NCI-H1694 (cell line): ENCODE data around the gene TRIM40.
"Not testable (repeated sequence)": the region's sequence is repeated elsewhere in the genome, so short reads cannot be mapped to it uniquely, and the experiment has no call there.

Source experiments
- DNase-seq: peaks from one replicate; lab custom pipeline; 2025; lab: John Stamatoyannopoulos, UW

The TRIM40 gene

DNA sequence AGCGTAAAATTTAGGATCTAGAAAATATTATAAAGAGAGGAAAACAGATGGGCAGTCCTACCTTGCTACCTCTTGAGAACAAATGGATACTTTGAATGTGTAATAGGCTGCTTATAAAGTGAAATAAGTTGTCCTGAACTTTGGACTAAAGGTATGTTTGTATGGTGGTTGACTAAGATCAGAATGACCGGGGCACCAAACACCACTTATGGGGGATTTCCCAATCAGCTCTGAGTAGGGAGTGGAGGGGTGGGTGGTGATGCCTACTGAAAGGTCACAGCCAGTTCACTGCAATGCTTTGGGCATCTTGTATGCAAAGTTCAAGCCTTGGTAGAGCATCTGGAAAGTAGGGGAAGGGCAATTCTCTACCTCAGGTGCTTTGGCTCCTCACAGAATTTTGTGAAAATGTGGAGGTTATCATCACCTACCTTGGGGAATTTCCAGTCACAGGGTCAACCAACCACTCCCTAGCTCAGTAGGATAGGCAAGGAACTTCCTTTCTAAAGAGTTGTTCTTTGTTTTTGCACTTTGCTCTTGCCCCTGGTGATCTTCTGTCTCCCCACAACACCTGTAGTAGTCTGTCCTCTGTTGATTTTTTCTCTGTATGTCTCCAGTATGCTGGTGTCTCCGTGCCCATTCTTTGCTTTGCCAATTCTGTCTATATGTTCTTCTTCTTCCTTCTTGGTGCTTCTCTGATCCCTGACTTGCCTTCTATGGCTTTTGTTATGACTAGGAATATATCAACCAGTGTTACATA is 22.8 kb upstream of the TRIM40 start, which contains the start of gene TRIM31:
Gene TRIM31, minus strand, starts transcription at position 88 of the 757 bp plus-strand sequence. CDS start 285 bp downstream, outside the sequence.
- no peak for DNase-seq

DNA sequence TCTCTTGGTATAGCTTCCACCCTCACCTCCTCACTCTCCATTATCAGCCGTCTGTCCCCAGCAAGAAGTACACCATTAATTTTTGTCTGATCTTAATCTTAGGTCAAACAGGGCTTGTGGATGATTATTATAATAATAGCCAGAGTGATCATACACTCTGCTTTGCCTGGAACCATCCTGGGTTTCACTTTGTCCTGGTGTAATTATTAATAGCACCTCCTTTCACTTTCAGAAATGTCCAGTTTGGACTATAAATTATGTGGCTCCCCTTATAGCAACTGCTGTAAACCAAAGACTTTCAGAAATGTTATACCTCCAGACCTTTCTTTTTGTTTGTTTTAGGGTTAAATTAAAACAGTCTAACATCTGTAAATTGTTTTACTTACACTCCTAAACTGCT is 22.1 kb upstream of the TRIM40 start:
- DNase-seq: no peak

DNA sequence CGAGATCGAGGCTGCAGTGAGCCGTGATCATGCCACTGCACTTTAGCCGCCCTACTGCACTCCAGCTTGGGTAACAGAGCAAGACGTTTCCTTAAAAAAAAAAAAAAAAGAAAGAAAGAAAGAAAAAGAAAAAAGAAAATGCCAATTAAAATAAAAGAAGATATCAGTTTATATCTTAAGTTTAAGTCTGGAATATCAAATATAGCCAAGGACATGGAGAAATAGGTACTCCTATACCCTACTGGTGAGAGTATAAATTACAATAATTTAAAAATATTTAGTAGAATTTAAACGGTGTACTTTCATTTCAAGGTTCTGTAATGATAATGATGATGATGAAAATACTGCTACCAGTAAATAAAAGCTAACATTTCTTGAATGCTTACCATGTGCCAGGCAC is 19.2 kb upstream of the TRIM40 start:
- DNase-seq: no peak

DNA sequence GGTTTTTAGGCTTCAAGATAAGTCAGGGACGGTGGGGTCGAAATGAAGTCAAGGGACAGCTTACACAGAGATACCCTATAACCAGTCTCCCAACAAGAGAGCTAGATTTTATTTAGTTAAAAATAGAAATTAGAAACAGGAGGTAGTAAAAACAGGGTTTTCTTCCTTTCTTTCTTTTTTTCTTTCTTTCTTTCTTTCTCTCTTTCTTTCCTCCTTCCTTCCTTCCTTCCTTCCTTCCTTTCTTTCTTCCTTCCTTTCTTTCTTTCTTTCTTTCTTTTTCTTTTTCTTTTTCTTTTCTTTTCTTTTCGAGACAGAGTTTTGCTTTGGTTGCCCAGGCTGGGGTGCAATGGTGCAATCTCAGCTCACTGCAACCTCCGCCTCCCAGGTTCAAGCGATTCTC is 17.2 kb upstream of the TRIM40 start:
- DNase-seq: not testable (repeated sequence)

DNA sequence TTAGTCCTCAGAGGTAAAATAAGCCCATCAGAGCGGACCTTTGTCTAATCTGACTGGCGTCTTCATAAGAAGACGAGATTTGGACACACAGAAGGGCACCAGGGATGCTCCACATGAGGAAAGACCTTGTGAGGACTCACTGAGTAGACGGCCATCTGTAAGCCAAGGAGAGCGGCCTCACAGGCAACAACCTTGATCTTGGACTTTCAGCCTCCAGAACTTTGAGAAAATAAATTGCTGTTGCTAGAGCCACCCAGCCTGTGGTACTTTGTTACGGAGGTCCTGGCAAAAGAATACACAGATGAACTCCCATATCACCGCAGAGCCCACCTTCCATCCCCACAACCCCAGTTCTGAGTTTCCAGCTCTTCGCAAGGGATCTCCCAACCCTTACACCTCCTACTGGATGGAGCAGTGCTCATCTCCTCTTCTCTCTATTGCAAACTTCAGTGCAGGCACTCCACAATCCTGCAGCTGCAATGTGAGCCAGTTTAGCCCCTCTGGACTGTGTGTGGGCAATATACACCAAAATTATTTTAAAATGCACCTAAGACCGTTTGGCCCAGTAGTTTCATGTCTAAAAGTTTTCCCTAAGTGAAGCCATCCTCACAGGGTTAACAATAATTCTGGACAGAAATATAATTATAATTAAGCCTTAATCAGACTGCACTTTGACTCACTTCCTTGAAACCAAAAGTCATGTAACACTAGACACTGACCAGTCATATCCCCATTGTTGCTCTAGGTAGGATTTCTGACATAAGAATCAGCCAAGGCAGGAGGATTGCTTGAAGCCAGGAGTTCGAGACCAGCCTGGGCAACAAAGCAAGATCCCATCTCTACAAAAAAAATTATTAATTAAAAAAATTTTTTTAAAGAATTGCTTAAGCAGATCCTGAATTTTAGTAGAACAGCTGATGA is 14.2 kb upstream of the TRIM40 start:
- no peak for DNase-seq

DNA sequence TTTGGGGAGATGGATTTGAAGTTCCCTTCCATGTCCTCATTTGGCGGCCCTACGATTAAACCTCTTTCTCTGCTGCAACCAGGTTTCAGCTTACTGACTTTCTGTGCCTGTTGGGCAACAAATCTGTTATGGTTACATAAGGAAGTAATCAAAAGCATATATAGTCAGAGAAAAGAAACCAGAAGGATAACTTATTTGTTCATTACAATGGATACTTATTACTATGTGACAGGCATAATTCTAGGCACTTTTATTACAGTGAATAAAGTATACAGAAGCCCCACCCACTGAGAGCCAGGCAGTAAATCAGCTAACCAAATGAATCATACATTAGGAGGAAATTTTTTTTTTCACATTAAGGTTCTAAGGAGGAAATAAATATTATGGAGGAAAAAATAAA is 13.4 kb upstream of the TRIM40 start:
- no peak for DNase-seq

DNA sequence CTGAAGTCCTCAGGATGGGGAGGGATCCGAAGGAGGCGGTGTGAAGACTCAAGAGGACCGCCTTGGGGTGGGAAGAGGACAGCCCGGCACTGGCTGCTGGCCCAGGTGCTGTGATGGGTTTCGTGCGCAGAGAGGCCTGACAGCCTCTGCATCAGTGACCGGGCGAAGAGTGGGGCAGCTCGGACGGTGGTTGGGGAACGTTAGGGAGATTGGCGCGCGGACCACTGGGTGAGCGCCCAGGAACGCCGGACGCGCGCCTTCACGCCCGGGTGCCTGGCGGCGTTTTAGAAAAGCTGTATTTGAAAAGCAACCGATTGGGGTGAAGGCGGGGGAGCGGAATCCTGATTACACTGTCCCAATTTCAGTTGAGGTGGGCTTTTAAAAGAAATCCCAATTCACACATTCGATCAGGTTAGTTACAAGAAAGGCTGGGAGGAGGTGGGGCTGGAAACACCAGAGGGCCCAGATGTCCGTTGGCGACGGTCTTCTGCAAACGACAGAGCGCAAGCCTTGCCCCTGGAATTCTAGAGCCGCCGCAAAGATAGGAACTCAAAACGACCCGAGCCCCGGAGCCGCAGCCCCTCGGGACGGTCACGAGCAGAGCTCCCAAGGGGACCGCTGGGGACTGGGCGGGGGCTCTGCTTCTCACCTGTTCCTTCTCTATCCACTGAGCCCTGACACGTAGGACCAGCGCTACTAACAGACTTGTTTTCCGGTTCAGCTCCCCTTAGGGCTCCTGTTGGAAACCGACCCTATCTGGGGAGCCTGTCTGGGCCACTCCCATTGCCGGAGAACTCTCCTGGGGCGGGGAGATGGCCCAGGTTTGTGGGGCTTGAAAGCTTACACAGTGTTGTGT is 8.5 kb upstream of the TRIM40 start:
- no peak for DNase-seq

DNA sequence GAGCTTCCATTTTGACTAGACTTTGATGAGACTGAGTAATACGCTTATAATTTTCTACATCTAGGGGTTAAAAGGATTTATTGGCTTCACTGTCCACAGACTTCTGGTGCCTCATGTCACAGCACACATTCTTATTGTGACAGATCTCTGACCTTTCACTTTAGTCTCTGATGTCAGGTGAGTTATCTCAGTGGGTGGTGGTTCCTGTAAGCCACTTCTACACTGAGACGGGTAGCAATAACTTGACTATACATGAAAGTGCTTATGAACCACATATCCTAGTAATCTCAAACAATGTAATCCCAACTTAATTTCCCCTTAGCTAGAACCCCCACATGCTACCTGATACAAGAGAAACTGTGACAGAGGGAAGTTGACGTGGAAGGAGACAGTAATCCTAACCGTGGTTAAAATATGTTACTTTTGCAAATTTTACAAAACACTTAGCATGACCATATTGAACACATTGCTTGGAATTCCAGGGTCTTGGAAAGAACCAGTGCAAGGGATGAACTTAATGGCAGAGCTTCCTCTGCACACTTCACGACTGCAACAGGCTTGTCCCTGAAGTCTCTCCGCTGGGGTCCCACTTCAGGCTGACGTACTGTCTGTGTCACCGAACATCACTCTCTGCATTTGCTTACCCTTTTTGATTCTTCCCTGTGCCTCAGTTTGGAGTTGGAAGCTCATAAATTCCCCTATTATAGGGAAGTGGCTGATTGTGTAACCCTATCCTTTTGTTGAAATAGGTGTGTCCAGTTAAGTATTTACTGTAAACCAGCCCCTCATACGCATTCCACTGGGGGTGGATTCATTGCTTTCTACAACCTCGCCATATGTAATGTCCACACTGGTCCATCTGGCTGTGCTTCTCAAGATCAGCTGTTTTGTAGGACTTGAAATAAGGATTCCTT is 6.4 kb upstream of the TRIM40 start:
- DNase-seq: no peak

DNA sequence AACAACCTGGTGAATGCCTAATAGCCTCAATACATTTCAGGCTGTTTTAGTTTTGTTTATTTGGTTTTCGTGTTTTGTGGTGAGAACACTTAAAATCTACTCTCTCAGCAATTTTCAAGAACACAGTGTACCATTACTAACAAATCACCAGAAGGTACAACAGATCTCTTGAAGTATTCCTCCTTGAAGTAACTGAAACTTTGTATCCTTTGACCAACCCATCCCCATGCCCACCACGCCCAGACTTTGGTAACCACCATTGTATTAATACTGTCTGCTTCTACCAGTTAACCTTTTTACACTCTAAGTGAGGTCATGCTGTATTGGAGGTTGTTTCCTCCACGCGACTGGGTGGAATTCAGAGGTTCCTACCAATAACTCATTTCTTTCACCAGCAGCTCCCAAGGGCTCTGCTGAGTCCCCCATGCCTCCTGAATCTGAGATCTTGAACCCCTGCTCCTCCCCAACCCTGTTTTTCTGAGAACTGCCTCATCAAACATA is 5.7 kb upstream of the TRIM40 start:
- DNase-seq: no peak

DNA sequence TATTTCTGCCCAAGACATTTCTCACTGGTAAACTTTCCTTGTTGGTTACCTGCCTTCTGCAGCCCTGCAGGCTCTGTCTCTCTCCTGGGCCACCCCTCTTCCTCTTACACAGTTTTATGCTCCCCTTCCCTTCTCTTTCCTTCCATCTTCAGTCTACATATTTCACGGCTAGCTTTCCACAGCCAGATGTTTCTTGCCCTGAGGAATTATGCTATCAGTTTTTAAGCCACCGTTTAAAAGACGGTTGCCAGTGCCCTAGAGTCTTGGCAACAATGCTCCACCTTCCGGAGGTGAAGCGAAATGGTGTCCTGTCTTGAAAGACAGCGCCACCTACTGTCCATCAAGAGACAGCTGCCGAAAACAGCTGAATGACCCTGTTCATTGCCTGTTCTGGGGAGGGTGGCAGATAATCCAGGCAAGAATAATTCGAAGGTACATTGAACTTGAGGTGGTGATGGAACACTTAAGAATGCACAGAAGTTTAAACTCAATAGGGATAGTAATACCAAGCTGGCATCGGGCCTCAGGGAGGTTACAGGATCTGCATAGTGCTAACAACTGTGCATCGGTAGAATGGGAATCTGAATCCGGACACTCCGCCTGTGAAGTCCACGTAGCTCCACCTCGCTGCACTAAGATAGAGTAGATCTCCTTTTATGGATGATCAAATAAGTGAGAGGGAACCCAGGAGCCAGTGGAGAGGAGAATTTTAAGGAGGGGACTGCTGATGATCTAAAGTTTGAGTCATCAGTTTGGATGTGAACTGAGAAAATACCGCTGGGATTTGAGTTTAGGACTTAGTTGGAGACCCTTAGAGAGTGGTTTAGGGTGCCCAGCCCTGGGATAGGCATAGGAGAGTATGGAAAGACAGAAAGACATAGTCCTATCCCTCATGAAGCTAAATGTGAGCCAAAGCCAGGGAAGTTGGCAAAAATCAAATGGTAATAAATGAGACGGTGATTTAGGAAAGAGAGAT is 4.8 kb upstream of the TRIM40 start:
- DNase-seq: peak; percentile 48

DNA sequence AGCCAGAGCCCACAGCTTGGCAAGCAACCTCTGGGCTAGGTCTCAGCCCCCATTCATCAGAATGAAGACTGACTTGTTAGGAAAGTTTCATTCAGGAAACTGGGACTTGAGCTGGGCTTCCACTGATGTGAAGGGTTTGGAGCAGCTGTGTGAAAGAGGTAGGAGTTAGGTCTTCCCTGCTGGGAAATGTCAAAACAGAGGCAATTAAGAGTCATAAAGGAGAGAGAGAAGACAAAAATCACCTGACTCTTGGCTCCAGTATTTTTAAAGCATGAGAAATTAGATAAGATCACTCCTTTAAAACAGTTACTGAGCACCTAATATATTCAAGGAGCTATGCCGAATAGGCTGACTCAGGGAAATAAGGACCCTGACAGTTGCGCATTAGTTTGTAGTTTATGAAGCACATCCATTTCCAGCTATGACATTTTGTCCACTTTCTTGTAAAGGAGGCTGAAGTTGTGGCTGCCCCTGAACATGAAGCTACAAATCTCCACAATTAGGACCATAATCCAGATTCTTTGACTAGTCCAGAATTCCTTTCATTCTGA is 3.9 kb upstream of the TRIM40 start:
- DNase-seq: no peak

DNA sequence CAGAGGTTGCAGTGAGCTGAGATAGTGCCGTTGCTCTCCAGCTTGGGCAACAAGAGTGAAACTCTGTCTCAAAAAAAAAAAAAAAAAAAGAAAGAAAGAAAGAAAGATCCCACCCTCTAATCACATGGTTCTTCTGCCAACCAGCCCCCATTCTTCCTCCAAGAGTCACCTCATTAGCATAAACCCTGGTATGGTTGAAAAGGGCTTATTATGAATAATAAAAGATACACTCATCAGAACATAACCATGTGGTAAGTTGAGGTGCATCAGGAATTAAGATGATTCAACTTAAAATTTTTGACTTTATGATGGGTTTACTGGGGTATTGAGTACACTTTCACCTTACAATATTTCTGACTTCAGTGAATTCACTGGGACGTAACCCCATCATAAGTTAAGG is 793 bp upstream of the TRIM40 start:
- DNase-seq: no peak

DNA sequence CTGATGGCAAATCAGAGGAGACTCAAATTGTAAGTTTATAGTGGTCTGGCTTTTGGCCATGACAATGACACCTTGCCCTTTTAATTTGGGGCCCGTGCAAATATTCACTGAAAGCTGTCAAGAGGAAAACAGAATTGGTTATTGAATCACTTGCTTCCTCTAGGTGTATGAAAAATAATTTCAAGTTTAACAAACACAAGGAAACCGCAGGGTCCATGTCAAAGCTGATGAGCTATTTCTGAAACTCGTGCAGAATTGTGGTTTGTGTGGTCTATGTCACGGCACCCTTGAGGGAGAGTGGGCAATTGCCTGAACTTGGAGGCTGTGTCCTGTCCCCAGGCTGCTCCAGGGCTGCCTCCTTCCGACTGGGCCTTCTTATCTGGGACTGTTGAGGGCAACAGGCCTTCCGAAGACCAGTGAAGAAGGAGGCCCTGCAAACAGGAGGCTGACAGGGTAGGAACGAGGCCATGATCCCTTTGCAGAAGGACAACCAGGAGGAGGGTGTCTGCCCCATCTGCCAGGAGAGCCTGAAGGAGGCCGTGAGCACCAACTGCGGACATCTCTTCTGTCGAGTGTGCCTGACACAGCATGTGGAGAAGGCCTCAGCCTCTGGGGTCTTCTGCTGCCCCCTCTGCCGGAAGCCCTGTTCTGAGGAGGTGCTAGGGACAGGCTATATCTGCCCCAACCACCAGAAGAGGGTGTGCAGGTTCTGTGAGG is 788 bp downstream of the TRIM40 start:
- DNase-seq: no peak

DNA sequence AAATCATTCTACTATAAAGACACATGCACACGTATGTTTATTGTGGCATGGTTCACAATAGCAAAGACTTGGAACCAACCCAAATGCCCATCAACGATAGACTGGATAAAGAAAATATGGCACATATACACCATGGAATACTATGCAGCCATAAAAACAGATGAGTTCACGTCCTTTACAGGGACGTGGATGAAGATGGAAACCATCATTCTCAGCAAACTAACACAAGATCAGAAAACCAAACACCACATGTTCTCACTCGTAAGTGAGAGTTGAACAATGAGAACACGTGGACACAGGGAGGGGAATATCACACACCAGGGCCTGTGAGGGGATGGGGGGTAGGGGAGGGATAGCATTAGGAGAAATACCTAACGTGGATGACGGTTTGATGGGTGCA is 4.3 kb downstream of the TRIM40 start:
- DNase-seq: not testable (repeated sequence)

DNA sequence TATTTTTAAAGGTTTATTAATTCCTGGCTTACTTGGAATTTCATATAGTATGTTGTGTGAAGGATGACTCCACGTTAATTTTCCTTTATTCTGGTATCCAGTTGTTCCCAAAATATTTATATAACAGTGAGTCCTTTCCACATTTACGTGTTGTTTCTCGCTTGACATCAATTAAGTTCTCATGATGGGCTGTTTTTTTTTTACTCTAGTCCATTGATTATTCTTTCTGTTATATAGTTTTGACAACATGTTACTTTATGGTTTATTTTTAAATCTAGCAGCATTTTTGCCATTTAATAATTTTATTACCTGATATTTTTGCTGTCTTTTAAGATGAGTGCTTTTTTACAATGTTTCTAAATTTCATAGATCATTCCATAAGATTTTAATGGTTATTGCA is 6.7 kb downstream of the TRIM40 start:
- DNase-seq: no peak

DNA sequence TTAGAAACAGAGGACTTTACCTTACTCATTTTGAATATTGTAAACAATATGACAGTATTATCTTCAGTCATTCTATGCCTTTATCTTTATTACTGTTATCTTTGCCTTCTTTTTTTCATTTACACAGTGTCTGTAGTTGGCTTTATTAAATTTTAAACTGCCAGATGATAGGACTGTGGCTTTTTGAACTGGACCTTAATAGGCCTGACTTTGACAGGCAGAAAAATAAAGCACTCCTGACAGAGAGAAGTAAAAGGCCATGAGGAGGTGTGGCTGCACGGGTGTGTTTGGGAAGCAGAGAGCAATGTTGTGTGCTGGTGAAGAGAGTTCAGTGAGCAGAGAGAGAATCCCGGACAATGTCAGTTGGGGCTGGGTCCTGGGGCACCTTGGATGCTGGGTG is 7.8 kb downstream of the TRIM40 start:
- DNase-seq: no peak

DNA sequence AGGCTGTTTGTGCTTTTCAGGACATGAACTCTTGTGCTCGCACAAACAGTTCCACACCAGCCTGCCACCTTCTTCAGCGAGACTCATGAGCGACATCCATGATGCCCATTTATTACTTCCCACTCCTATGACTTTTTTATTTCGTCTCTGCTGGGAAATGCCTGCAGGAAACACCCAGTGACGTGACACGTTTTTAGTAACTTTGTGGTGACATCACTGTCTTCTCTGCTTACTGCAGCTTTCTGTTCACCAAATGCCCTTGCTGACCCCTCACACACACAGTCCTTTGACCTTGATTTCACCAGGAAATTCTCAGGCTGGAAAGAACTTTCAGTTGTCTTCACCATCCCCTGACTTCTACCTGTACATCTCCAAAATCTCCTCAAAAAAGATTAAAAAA is 8.9 kb downstream of the TRIM40 start:
- DNase-seq: no peak

DNA sequence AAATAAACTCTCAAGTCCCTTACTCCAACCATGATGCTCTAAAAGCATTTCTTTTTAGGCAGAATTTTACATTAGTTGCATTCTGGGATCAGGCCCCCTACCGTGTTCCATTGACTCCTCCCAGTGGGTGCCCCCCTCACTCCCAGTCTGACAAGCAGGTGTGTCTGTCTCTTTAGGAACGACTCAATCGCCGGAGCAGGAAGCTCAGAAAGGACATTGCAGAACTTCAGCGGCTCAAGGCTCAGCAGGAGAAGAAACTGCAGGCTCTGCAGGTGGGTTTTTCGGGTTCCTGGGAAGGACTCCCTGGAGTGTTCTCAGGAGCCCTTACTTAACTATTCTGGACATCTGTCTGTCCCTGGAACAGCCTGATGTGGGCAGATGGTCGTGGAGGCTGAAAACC is 9.9 kb downstream of the TRIM40 start:
- no peak for DNase-seq

DNA sequence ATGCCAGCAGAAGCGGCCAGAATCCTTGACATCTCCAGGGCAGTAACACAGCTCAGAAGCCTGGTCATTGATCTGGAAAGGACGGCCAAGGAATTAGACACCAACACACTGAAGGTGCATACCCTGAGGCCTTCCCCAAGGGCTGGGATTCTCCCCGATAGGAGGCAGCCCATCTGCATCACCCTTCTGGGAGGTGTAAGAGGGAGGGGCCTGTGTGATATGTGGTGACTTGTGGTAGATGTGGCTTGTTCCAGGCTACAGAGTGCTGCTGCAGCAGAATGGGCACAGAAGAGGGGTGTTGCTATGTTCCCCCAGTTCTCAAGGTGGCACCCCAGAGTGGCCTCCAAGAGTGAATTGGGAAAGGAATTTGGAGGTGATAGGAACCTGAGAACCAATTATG is 11.2 kb downstream of the TRIM40 start:
- no peak for DNase-seq
